NCI-H2196 treated with DMSO at 0.1 percent for 48 hours (cell line): ENCODE measurements around the gene RNF215.
"Not testable (repeated sequence)": the region's sequence is repeated elsewhere in the genome, so short reads cannot be mapped to it uniquely, and the experiment has no call there.

Experiments used
- DNase-seq: peaks from one replicate; lab custom pipeline; 2025; ENCODE audit not compliant: unreplicated experiment; lab: John Stamatoyannopoulos, UW

The RNF215 gene

DNA sequence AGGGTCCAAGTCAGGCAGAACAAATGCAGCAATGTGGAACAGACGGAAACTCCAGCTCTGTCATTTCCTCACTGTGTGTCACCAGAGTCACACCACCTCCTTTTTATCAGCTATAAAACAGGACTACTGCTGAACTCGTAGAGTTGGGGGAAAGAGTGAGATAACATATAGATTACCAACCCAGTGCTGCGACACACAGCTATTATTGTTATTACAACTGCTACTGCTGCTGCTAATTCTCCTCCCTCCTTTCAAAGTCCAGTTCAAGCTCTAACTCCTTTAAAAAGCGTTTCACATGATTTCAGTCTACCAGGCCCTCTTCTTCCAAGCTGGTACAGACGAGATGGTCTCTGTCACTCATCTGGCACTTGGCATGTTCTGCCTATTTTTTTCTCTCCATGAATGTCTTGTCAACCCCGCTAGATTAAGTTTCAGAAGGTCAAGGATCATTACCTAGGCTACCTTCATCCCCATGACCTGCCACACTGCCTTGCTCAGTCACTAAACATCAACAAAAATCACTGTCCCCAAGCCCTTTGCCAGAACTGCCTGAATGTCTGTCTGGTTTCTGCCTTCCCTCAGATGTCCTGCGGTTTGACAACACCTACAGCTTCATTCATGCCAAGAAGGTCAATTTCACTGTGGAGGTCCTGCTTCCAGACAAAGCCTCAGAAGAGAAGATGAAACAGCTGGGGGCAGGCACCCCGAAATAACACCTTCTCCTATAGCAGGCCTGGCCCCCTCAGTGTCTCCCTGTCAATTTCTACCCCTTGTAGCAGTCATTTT is 34.7 kb upstream of the RNF215 start:
- DNase-seq, result no peak

- DNase-seq, result no peak
Measured at GRCh38 chr22:30420347-30421125, 33.3 kb upstream of the RNF215 start.

DNA sequence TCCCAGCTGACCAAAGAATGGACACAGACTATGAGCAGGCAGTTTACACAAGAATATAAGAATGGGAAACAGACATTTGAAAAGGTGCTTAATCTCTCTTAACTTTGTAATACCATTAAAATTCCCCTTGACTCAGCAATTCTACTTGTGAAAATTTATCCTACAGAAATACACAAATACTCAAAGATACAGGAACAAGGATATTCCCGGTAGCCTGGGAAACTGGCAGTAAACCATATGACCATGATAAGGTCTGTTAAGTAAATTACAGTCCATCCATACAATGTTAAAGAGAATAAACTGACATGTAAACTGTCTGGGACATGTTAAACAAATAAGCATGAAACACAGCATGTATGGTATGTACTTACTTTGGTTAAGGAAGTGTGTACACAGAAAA is 29.6 kb upstream of the RNF215 start:
- no peak for DNase-seq

DNA sequence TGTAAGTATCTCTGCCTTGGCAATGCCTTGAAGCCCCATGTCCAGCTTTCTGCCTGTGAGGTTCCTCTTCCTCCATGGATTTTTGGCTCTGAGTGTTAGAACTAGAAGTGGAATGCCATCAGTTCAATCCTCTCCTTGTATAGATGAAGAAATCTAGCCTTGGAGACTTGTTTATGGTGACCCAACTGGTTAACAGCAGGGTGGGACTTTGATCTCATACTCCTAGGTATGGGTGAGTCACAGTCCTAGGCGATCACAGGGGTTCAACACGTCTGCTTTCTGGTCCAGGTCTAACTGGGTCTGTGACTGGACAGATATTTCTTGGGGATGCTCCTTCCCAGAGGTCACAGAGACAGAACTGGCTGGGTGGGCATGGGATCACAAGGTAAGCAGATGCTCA is 29.2 kb upstream of the RNF215 start:
- no peak for DNase-seq

DNA sequence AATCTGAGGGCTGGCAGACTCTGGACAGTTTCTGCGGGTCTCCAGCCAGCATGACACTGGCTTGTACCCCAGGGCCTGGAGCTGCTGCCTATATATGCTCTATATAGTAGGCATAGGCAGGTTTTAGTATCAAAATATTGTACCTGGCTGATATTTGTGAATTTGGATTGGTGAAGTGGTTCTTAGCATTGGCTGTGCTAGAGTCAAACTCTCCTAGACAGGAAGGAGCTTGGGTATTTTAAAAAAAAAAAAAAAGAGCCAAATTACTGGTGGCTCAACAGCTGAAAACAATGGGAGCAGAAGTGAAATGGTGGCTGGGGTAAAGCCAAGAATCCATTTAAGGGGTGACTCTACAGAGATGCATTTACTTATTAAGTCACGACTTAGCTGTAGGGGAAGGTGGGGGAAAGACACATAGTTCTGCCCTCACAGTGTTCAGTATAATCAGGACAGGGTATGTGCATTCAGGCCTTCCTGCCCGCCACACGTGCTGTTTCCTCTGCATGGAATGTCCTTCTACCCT is 27.4 kb upstream of the RNF215 start:
- DNase-seq, result no peak

DNA sequence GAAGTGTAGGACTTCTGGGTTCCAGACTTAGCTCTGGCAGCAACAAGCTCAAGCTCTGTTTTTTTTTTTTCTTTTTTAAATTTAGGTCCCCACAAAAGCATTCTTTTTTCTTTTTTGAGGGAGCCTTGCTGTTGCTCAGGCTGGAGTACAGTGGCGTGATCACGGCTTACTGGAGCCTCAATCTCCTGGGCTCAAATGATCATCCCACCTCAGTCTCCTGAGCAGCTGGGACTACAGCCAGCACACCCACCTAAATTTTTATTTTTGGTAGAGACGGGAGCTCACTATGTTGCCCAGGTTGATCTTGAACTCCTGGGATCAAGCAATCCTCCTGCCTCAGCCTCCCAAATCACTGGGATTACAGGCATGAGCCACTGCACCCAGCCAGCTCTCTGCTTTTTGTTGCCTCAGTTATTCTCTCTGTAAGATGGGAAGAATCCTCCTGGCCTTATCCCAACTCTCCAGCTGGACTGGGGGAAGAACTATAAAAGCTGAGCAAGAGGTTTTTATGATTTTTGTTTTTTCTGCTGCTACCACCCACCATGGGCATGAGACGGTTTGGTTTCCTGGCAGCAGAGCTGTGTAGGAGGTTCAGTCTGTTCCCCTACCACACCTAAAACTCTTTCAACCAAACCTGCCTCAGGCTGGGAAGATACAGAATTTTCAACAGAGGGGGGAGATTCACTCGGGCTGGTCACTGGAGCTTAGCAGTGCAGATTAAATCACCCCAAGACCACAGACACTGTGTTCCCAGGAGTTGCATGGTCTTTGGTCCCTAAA is 26.7 kb upstream of the RNF215 start:
- DNase-seq, result no peak

GRCh38 chr22:30413001-30413400 is 25.8 kb upstream of the RNF215 start:
- DNase-seq, result no peak

GRCh38 chr22:30411780-30412179 is 24.6 kb upstream of the RNF215 start:
- DNase-seq, result no peak

DNA sequence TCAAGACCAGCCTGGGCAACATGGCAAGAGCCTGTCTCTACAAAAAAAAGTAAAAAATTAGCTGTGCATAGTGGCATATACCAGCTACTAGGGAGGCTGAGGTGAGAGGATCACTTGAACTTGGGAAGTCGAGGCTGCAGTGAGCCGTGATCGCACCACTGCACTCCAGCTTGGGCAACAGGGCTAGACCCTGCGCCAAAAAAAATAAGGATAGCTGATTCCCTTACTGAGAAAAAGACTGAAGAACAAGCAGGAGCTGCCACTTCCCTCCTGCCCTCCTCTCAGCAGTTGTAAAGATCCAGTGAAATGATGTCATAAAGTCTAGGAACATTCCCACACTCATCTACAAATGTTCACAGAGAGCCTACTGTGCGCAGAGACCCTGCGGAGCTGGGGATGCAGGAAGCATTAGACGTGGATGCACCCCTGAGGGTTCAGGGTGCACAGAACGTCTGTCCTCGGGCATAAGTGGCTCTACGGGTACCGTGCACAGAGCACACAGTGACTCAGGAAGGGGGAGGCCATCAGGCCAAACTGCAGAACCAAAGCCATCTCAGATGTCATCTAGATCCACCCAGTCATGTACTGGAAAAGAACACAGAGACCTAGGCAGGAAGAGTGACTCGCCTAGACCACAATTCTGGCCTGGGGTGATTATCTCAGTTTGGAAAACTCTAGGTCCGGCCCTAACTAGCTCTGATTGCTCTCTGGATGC is 21.3 kb upstream of the RNF215 start:
- DNase-seq, result no peak

DNA sequence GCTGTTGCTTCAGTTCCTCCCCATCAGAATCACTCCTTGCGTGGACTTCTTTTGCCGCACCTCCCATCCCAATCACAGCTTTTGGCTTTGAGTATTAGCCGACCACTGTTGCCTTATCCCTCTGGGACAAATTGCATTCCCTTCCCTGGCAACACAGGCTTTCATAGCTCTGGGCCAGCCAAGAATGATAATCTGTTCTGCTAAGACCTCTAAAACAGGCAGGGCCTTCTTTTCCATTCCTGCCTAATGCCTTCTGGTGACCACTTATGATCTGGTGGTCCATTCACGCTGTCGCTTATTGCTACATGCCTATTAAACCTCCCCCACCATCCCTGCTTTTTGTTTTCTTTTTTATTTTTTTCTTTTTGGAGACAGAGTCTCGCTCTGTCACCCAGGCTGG is 19.2 kb upstream of the RNF215 start:
- DNase-seq, result no peak

- DNase-seq, result no peak
Measured at GRCh38 chr22:30405731-30406130, 18.5 kb upstream of the RNF215 start.

DNA sequence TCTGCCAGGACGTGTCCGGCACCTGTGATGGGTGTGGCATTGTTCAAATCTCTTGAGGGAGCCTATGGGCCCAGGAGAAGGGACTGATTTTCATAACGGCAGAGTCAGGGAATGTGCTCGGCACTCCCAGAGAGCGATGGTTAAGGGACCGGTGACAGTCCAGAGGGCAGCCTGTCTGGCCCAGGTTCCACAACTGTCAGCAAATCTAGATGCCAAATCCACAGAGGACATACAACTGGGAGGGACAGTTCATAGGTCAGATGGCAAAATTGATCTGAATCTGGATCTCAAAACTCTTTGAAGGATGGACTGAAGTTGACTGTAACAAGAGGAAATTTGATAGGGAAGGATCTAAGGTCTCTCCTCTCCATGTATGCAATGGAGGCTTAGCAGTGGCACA is 17.1 kb upstream of the RNF215 start:
- no peak for DNase-seq

DNA sequence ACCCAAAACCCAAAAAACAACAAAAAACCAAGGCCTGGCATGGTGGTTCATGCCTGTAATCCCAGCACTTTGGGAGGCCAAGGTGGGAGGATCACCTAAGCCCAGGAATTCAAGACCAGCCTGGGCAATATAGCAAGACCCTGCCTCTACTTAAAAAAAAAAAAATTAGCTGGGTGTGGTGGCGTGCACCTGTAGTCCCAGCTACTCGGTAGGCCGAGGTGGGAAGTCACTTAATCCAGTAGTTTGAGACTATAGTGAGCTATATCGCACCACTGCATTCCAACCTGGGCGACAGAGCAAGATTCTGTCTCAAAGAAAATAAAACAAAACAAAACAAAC is 15.5 kb upstream of the RNF215 start:
- DNase-seq, result not testable (repeated sequence)

DNA sequence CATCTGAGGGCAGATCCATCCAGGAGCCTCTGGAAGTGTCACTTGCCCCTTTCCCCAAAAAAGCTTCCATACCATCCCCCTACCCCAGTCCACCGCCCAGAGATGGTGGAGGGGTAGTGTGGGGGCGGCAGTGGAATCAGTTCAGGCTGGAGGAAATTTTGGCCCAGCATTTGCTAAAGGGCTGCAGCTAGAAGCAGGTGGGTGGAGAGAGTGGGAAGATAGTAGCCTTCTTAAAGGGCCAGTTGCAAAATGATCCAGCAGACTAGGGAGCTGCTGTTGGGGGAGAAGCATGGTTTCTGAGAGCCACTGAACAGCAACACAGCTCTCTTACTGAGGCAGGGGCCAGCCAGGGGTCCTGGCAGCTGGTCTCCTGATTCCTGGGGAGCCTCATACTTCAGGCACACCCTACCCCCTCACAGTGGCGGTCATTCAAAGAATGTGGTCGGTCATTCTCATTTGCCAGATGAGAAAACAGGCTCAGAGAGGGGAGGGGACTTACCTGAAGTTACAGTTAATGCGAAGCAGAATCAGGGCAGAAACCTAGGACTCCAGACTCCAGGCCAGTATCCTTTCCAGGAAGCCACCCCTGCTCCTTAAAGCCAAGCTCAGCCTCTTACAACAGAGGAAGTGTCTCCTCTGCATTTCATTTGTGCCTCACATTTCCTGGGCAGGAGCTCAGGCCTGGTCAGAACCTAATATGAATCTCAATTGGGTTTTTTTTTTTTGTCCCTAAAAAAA is 15.0 kb upstream of the RNF215 start:
- DNase-seq, result no peak

GRCh38 chr22:30401024-30401423 is 13.8 kb upstream of the RNF215 start:
- not testable (repeated sequence) for DNase-seq

DNA sequence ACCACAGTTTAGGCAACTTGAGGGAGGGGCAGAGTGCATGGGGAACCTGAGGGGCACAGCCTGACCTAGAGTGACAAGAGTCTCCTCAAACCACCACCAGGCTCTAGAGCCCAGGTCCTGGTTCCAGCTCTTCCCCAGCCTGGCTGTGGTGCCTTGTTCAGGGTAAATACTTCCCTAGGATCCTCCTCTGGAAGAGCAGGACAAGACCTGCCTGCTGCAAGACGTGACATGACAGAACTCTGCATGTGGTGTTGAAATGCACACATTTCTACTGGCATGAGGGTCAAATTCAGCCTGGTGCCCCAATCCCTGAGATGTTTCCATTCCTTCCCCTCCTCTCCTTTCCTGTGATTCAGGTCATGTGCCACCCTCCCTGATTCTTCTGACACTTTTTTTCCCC is 12.9 kb upstream of the RNF215 start:
- DNase-seq, result no peak

- DNase-seq, result no peak
Measured at GRCh38 chr22:30399718-30400117, 12.5 kb upstream of the RNF215 start.

DNA sequence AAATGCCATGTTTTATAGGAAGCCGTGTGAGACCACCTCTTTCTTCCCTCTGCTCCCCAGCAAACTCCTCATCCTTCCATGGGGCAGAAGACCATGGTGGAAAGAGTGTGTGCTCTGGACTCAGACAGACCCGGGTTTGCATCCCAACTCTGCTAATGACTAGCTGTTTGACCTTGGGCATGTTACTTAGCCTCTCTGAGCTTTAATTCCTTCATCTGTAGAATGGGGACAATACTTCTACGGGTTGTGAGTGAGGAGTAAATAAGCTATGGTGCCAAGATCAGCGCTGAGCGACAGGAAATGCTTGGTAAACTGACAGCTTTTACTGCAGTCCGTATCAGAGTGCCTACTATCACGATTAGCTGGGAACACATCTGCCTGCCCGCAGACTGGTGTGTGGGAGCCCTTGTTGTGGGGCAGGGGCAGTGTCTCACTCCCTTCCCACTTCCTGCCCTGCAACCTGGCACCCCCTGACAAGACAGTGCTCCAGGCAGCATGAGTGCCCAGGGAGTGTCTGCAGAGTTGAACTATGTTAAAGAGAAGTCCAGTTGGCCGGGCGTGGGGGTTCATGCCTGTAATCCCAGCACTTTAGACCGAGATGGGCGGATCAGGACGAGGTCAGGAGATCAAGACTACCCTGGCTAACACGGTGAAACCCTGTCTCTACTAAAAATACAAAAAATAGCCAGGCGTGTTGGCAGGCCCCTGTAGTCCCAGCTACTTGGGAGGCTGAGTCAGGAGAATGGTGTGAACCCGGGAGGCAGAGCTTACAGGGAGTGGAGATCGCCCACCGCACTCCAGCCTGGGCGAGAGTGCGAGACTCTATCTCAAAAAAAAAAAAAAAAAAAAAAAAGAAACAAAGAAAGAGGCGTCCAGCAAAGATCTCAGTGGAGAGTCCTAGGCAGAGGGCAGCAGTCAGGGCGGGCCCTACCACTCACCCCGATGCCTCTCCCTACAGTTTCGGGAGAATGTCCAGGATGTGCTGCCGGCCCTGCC is 11.8 kb upstream of the RNF215 start:
- no peak for DNase-seq
